Activated naive CD8-positive, alpha-beta T cell treated with anti-CD3 and anti-CD28 coated beads, Interleukin-2, amount 10 ng/mL, durations not matched to agents 7 days and 5 days (primary cell): ENCODE data around the gene SELENOK. TPM values are rescaled to one million over a fixed set of nuclear protein-coding genes. Genes with fewer than 3 reads are reported as not detected.
"Not testable (repeated sequence)": the region's sequence is repeated elsewhere in the genome, so short reads cannot be mapped to it uniquely, and the experiment has no call there.

Source experiments
- ATAC-seq: fragments of 150-1000 bp; cut with Tn5 transposase; one replicate; pipeline ENCODE4 v1.10.0; 2021; ENCODE audit warnings: low read depth, moderate library complexity
- POLR2A ChIA-PET: fragments of 350-600 bp; sonication (Branson Sonifier 250); formaldehyde crosslinking; loops from one replicate; lab custom pipeline; 2021; ENCODE audit warnings: antibody characterized with exemption; lab: Charles Lee
- DNase-seq: peaks from one replicate; pipeline ENCODE4 v3.0.0; 2021
- H3K27ac Mint-ChIP-seq: one replicate; pipeline ENCODE4 v1.8.0; 2022; ENCODE audit warnings: mild to moderate bottlenecking, mixed read lengths
- H3K27me3 Mint-ChIP-seq: one replicate; pipeline ENCODE4 v1.8.0; 2022; ENCODE audit warnings: mild to moderate bottlenecking, moderate library complexity, mixed read lengths
- H3K36me3 Mint-ChIP-seq: one replicate; pipeline ENCODE4 v1.8.0; 2021; ENCODE audit warnings: mild to moderate bottlenecking, mixed read lengths
- H3K4me1 Mint-ChIP-seq: one replicate; pipeline ENCODE4 v1.8.0; 2021; ENCODE audit warnings: mixed read lengths
- H3K4me3 Mint-ChIP-seq: one replicate; pipeline ENCODE4 v1.8.0; 2022; ENCODE audit warnings: mild to moderate bottlenecking, moderate library complexity, mixed read lengths
- H3K9me3 Mint-ChIP-seq: one replicate; pipeline ENCODE4 v1.8.0; 2021; ENCODE audit warnings: mixed read lengths
- total RNA-seq, 2 experiments: library from RNA; stranded (reverse); gene quantifications; one replicate each; pipeline ENCODE4 v1.2.3, GENCODE V29; 2021

Gene SELENOK
- 10 to 100 TPM; 43.2 to 43.9 TPM for total RNA-seq

- Mint-ChIP-seq H3K4me1 (peaks cover 39% of the 10 kb centered on the region), H3K4me3 (peak within 1 kb of the TSS; percentile 95), H3K27ac (peak within 1 kb of the TSS; percentile 99), H3K36me3 (peaks cover 18% of the 10 kb centered on the region), H3K27me3 (peaks cover 18% of the 10 kb centered on the region), H3K9me3 (peaks cover 5% of the 10 kb centered on the region)
- ATAC-seq (peak; percentile 97), DNase-seq (peak; percentile 92)
- POLR2A ChIA-PET, result interaction anchor here (0.9 to 3.2 kb wide), 3 partner anchors 9 to 544 kb away, joined by 3 to 29 read pairs (median 10); partner anchors contain the start of genes ACTR8 and DCP1A
Observed at GRCh38 chr3:53891497-53892285, at the start of gene SELENOK. SELENOK (minus strand) TSS chr3:53891859.

GRCh38 chr3:53941184-53941583, 49.5 kb upstream of the SELENOK start:
- Mint-ChIP-seq H3K4me1 (no peaks in the 10 kb centered on the region), H3K36me3 (no peaks in the 10 kb centered on the region), H3K27ac (no peak overlapping the region), H3K4me3 (no peak overlapping the region), H3K9me3 (peaks cover 8% of the 10 kb centered on the region), H3K27me3 (peaks cover 7% of the 10 kb centered on the region)
- ATAC-seq, result no peak
- no peak for DNase-seq
- POLR2A ChIA-PET, result no interaction called here

GRCh38 chr3:53940623-53941022, 49.0 kb upstream of the SELENOK start:
- Mint-ChIP-seq H3K27ac (no peak overlapping the region), H3K4me3 (no peak overlapping the region), H3K36me3 (no peaks in the 10 kb centered on the region), H3K27me3 (peaks cover 7% of the 10 kb centered on the region), H3K4me1 (no peaks in the 10 kb centered on the region), H3K9me3 (peaks cover 2% of the 10 kb centered on the region)
- no peak for ATAC-seq
- POLR2A ChIA-PET, result no interaction called here
- DNase-seq, result no peak

- Mint-ChIP-seq H3K9me3 (peaks cover 1% of the 10 kb centered on the region), H3K27me3 (peaks cover 7% of the 10 kb centered on the region), H3K4me1 (no peaks in the 10 kb centered on the region), H3K4me3 (no peak overlapping the region), H3K36me3 (no peaks in the 10 kb centered on the region), H3K27ac (no peak overlapping the region)
- DNase-seq (no peak), ATAC-seq (no peak)
- POLR2A ChIA-PET, result no interaction called here
Observed at GRCh38 chr3:53939813-53940212, 48.2 kb upstream of the SELENOK start.

GRCh38 chr3:53939086-53939582, 47.5 kb upstream of the SELENOK start:
- H3K9me3 Mint-ChIP-seq, result peaks cover 1% of the 10 kb centered on the region
- no peaks in the 10 kb centered on the region for H3K4me1 Mint-ChIP-seq
- POLR2A ChIA-PET, result no interaction called here
- peaks cover 7% of the 10 kb centered on the region for H3K27me3 Mint-ChIP-seq
- no peak overlapping the region for H3K4me3 Mint-ChIP-seq
- DNase-seq (no peak), ATAC-seq (no peak)
- H3K36me3 Mint-ChIP-seq, result no peaks in the 10 kb centered on the region
- H3K27ac Mint-ChIP-seq, result no peak overlapping the region

GRCh38 chr3:53938645-53939044, 47.0 kb upstream of the SELENOK start:
- peak; percentile 30 for ATAC-seq
- POLR2A ChIA-PET, result no interaction called here
- Mint-ChIP-seq H3K4me1 (no peaks in the 10 kb centered on the region), H3K36me3 (no peaks in the 10 kb centered on the region), H3K9me3 (peaks cover 1% of the 10 kb centered on the region), H3K4me3 (no peak overlapping the region), H3K27ac (no peak overlapping the region), H3K27me3 (peaks cover 7% of the 10 kb centered on the region)
- DNase-seq, result no peak

GRCh38 chr3:53936347-53936746, 44.7 kb upstream of the SELENOK start:
- Mint-ChIP-seq H3K4me1 (no peaks in the 10 kb centered on the region), H3K9me3 (peaks cover 1% of the 10 kb centered on the region), H3K4me3 (no peak overlapping the region), H3K36me3 (no peaks in the 10 kb centered on the region), H3K27me3 (peaks cover 11% of the 10 kb centered on the region), H3K27ac (no peak overlapping the region)
- DNase-seq (no peak), ATAC-seq (no peak)
- POLR2A ChIA-PET, result no interaction called here

GRCh38 chr3:53935283-53935901, 43.7 kb upstream of the SELENOK start:
- POLR2A ChIA-PET, result no interaction called here
- DNase-seq, result no peak
- Mint-ChIP-seq H3K27me3 (peaks cover 11% of the 10 kb centered on the region), H3K27ac (no peak overlapping the region), H3K9me3 (peaks cover 1% of the 10 kb centered on the region), H3K4me3 (no peak overlapping the region), H3K4me1 (no peaks in the 10 kb centered on the region), H3K36me3 (no peaks in the 10 kb centered on the region)
- no peak for ATAC-seq

GRCh38 chr3:53927208-53927872, 35.7 kb upstream of the SELENOK start:
- DNase-seq, H3K9me3 Mint-ChIP-seq, H3K27me3 Mint-ChIP-seq, H3K4me1 Mint-ChIP-seq, H3K4me3 Mint-ChIP-seq, POLR2A ChIA-PET, H3K27ac Mint-ChIP-seq, ATAC-seq, H3K36me3 Mint-ChIP-seq: not testable (repeated sequence)

GRCh38 chr3:53921296-53921695, 29.6 kb upstream of the SELENOK start:
- H3K36me3 Mint-ChIP-seq, result no peaks in the 10 kb centered on the region
- ATAC-seq (no peak), DNase-seq (no peak)
- no peak overlapping the region for H3K4me3 Mint-ChIP-seq
- peaks cover 31% of the 10 kb centered on the region for H3K27me3 Mint-ChIP-seq
- POLR2A ChIA-PET, result no interaction called here
- no peak overlapping the region for H3K27ac Mint-ChIP-seq
- no peaks in the 10 kb centered on the region for H3K4me1 Mint-ChIP-seq
- H3K9me3 Mint-ChIP-seq, result no peaks in the 10 kb centered on the region

- H3K36me3 Mint-ChIP-seq, result no peaks in the 10 kb centered on the region
- no peak overlapping the region for H3K4me3 Mint-ChIP-seq
- H3K27me3 Mint-ChIP-seq, result peaks cover 40% of the 10 kb centered on the region
- no peaks in the 10 kb centered on the region for H3K4me1 Mint-ChIP-seq
- POLR2A ChIA-PET, result no interaction called here
- ATAC-seq (no peak), DNase-seq (no peak)
- H3K27ac Mint-ChIP-seq, result no peak overlapping the region
- H3K9me3 Mint-ChIP-seq, result no peaks in the 10 kb centered on the region
Observed at GRCh38 chr3:53919741-53920140, 28.1 kb upstream of the SELENOK start.

- Mint-ChIP-seq H3K9me3 (no peaks in the 10 kb centered on the region), H3K4me1 (no peaks in the 10 kb centered on the region), H3K27ac (no peak overlapping the region), H3K36me3 (no peaks in the 10 kb centered on the region), H3K4me3 (no peak overlapping the region), H3K27me3 (peaks cover 50% of the 10 kb centered on the region)
- ATAC-seq (no peak), DNase-seq (no peak)
- POLR2A ChIA-PET, result no interaction called here
Observed at GRCh38 chr3:53913401-53913800, 21.7 kb upstream of the SELENOK start.

GRCh38 chr3:53902711-53903110, 11.1 kb upstream of the SELENOK start:
- DNase-seq (no peak), ATAC-seq (no peak)
- H3K27me3 Mint-ChIP-seq, result peaks cover 29% of the 10 kb centered on the region
- peaks cover 2% of the 10 kb centered on the region for H3K9me3 Mint-ChIP-seq
- POLR2A ChIA-PET, result no interaction called here
- H3K4me3 Mint-ChIP-seq, result no peak overlapping the region
- no peaks in the 10 kb centered on the region for H3K4me1 Mint-ChIP-seq
- H3K36me3 Mint-ChIP-seq, result no peaks in the 10 kb centered on the region
- no peak overlapping the region for H3K27ac Mint-ChIP-seq
